Neutrophil (primary cell): Measurements from ENCODE around the gene MYH6.

Experiments used
- H3K27ac ChIP-seq: fragments of 200-600 bp; sonication (generic); 2 replicates; pipeline ENCODE4 v1.5.1; 2016; ENCODE audit warnings: mild to moderate bottlenecking, moderate library complexity
- H3K27me3 ChIP-seq: fragments of 200-600 bp; sonication (generic); 2 replicates; pipeline ENCODE4 v1.6.0; 2016; ENCODE audit warnings: mild to moderate bottlenecking
- H3K36me3 ChIP-seq: fragments of 200-600 bp; sonication (generic); 2 replicates; pipeline ENCODE4 v1.5.1; 2017
- H3K4me1 ChIP-seq, 2 experiments: fragments of 200-600 bp in 1 of 2; sonication (generic) in 1 of 2; 1 replicate in 1 of 2; 2 replicates in 1 of 2; pipeline versions ENCODE4 v1.5.1 to v1.6.1; 2013 to 2016; ENCODE audit warnings: low read depth in 1 of 2, low read length in 1 of 2, mild to moderate bottlenecking in 1 of 2, moderate library complexity in 1 of 2; ENCODE audit not compliant: control insufficient read depth in 1 of 2, insufficient read depth in 1 of 2
- H3K4me3 ChIP-seq, 2 experiments: fragments of 200-600 bp in 1 of 2; sonication (generic) in 1 of 2; 1 replicate in 1 of 2; 2 replicates in 1 of 2; pipeline ENCODE4 v1.5.1; 2013 to 2016; ENCODE audit warnings: low read depth in 1 of 2, low read length in 1 of 2, mild to moderate bottlenecking in 1 of 2, moderate library complexity in 1 of 2
- H3K9me3 ChIP-seq: fragments of 200-600 bp; sonication (generic); 2 replicates; pipeline ENCODE4 v1.5.1; 2016
- TF ChIP-seq, protein P1 (sequence below): fragments of 200-600 bp; sonication (generic); IDR thresholded peaks from 2 replicates; pipeline ENCODE4 v1.5.1; 2016; ENCODE audit warnings: antibody characterized with exemption

The MYH6 gene

DNA sequence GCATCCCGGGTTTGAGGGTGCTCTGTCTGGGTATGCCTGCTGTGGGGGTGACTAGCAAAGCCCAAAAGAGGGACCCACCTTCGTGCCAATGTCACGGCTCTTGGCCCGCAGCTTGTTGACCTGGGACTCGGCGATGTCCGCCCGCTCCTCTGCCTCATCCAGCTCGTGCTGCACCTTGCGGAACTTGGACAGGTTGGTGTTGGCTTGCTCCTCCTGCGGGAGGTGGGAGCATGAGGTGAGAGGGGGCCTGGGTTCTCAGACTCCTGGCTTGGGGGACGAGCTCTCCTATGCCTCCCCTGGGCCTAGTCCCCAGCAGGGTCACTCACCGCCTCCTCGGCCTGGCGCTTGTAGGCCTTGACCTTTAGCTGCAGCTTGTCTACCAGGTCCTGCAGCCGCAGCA lies 5.6 kb upstream of the MYH6 start:
- no peaks in the 10 kb centered on the region for H3K9me3 ChIP-seq
- no peaks in the 10 kb centered on the region for H3K36me3 ChIP-seq
- TF ChIP-seq, protein P1, sequence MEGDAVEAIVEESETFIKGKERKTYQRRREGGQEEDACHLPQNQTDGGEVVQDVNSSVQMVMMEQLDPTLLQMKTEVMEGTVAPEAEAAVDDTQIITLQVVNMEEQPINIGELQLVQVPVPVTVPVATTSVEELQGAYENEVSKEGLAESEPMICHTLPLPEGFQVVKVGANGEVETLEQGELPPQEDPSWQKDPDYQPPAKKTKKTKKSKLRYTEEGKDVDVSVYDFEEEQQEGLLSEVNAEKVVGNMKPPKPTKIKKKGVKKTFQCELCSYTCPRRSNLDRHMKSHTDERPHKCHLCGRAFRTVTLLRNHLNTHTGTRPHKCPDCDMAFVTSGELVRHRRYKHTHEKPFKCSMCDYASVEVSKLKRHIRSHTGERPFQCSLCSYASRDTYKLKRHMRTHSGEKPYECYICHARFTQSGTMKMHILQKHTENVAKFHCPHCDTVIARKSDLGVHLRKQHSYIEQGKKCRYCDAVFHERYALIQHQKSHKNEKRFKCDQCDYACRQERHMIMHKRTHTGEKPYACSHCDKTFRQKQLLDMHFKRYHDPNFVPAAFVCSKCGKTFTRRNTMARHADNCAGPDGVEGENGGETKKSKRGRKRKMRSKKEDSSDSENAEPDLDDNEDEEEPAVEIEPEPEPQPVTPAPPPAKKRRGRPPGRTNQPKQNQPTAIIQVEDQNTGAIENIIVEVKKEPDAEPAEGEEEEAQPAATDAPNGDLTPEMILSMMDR = no peak
- H3K4me3 ChIP-seq = no peak overlapping the region
- H3K4me1 ChIP-seq = no peaks in the 10 kb centered on the region
- H3K27ac ChIP-seq = no peak overlapping the region
- H3K27me3 ChIP-seq = no peaks in the 10 kb centered on the region

DNA sequence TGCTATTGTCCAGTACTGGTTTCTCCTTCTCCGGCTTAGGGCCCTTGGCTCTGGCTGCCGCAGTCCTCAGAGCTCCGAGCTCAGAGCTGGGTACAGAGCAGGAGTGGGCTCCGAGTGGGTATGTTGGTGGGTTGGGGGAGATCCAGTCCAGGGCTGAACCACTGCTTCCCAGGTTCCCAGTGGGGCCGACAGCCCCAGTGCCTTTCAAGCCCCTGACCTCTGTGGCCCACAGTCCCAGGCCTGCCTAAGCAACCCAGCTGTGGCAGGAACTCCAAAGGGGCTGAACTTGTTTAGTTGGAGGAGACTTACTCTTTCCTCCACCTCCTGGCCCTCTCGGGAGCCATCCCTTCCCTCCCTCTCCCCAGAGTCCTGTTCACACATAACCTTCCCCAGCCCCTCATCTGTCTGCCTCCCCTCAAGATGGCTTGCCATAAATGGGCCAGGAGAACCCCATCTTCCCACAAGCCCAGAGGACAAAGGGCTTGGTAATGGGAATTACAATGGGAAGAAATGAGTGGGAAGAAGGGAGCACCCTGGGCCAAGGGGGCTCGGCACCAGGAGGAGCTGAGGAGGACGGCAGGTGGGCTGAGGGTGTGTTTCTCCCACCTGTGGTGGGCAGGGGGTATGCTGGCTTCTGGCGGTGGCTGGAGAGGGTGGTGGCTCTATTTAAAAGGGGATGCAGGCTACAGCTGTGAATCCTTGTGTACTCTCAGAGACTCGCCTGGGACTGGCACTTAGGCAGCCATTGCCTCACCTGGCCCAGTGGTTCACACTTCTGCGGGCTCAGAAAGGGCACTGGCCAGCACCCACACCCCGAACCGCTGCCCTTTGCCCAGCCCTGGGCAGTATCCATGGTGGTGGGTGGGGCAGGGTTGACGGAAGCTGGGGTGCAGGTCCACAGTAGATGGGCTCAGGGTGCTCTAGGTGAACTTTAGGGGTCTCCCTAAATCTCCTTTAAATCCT lies 3.8 kb upstream of the MYH6 start:
- H3K9me3 ChIP-seq = no peaks in the 10 kb centered on the region
- H3K4me1 ChIP-seq = no peaks in the 10 kb centered on the region
- no peak overlapping the region for H3K4me3 ChIP-seq
- no peaks in the 10 kb centered on the region for H3K36me3 ChIP-seq
- H3K27me3 ChIP-seq = no peaks in the 10 kb centered on the region
- H3K27ac ChIP-seq = no peak overlapping the region
- TF ChIP-seq, protein P1 = no peak

DNA sequence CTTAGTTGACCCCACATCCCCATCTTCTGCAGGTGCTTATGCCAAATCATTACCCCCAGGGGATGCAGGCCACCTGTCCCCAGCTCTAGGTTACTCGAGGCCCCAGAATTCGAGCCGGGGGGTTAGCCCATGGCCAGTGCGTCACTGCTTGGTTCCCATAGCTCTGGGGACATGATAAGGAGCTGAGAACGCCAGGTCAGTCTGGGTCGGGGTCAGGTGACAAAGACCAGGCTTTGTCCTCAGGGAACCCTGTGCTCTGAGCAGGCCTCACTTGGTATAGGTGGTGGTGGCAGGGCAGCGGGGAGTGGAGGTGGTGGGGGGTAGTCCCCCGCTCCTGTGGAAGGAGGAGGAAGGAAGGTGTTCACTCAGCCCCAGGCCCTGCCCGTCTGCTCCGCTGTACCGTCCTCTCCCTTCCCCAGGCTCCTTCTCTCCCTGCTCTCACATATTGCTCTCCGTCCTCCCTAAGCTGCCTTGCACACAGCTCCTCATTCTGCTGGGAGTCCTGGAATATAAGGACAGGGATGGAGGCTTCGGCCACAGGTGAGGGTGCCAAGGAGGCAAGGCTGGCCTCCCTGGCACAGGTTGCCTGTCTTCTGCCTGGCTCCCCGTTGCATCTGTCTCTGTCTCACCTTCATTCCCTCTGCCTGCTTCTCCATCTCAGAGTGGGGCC lies 2.0 kb upstream of the MYH6 start:
- Histone ChIP-seq H3K27ac (no peak overlapping the region), H3K36me3 (no peaks in the 10 kb centered on the region)

DNA sequence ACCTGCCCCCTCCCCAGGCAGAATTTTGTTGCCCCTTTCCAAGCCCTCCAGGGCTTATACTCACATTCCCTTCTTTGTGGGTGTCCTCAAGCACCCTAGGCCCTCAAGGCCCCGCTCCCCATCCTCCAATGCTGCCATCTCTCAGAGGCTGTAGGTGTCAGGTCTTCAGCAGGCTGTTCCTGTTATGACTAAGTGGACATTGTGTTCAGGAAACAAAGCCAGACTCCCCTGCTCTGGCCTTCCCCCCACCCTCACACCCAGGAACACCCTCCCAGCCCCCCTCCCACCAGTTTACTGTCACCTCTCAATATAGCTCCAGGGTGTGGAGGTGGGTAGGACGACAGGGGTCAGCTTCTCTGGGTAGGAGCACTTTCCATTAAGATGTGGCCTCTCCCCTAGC lies 1.4 kb upstream of the MYH6 start:
- no peak overlapping the region for H3K27ac ChIP-seq
- no peaks in the 10 kb centered on the region for H3K27me3 ChIP-seq
- H3K36me3 ChIP-seq = no peaks in the 10 kb centered on the region
- H3K9me3 ChIP-seq = no peaks in the 10 kb centered on the region
- TF ChIP-seq, protein P1 = no peak
- no peaks in the 10 kb centered on the region for H3K4me1 ChIP-seq
- no peak overlapping the region for H3K4me3 ChIP-seq

More for the DNA sequence above, 2.0 kb upstream of the MYH6 start:
- Histone ChIP-seq H3K4me3 (no peak overlapping the region), H3K9me3 (no peaks in the 10 kb centered on the region), H3K27me3 (no peaks in the 10 kb centered on the region), H3K4me1 (no peaks in the 10 kb centered on the region)
- TF ChIP-seq, protein P1 = no peak

DNA sequence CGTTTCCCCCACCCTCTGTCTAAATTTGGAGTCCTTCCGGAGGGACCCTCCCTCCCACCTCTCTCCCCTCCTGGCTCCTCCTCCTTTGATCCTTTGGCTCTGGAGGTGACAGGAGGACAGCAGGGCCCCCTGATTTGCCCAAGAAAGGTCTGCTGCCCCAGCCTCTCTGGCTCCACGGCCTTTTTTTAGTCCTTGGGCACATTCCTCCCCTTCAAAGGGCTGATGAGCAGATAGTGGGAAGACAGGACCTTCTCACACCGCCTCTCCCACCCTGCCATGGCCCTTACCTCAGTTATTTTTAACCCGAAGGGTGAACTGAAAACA lies 196 bp upstream of the MYH6 start:
- TF ChIP-seq, protein P1 = no peak
- Histone ChIP-seq H3K9me3 (no peaks in the 10 kb centered on the region), H3K27me3 (no peaks in the 10 kb centered on the region)

More for the DNA sequence above, 196 bp upstream of the MYH6 start:
- H3K27ac ChIP-seq = no peak overlapping the region
- H3K4me3 ChIP-seq = no peak overlapping the region
- no peaks in the 10 kb centered on the region for H3K4me1 ChIP-seq
- H3K36me3 ChIP-seq = no peaks in the 10 kb centered on the region
